Measurements from ENCODE around the gene TET3.

DNA sequence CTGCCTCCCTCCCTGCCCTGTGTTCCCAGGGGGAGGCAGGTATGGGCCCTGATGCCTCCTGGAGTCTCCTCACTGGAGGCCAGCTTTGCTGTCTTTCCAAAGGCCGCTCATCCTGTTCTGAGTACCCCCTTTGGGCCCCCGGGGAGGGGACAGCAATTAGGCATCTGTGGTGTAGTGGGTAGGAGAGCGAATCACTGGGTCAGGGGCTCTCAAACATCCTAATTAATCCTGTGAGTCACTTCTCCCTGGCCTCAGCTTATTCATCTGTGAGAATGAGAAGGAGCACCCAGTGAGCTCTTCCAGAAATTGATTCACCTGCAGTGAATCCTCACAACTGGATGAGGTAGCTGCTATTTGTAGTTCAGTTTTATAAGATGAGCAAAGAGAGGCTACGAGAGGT is 16.4 kb downstream of the TET3 start:
- TF ChIP-seq, protein P1, sequence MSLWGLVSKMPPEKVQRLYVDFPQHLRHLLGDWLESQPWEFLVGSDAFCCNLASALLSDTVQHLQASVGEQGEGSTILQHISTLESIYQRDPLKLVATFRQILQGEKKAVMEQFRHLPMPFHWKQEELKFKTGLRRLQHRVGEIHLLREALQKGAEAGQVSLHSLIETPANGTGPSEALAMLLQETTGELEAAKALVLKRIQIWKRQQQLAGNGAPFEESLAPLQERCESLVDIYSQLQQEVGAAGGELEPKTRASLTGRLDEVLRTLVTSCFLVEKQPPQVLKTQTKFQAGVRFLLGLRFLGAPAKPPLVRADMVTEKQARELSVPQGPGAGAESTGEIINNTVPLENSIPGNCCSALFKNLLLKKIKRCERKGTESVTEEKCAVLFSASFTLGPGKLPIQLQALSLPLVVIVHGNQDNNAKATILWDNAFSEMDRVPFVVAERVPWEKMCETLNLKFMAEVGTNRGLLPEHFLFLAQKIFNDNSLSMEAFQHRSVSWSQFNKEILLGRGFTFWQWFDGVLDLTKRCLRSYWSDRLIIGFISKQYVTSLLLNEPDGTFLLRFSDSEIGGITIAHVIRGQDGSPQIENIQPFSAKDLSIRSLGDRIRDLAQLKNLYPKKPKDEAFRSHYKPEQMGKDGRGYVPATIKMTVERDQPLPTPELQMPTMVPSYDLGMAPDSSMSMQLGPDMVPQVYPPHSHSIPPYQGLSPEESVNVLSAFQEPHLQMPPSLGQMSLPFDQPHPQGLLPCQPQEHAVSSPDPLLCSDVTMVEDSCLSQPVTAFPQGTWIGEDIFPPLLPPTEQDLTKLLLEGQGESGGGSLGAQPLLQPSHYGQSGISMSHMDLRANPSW (CRISPR knock-in tag; IDR thresholded peaks at IDR 0.05) = no peak
- no peak for TF ChIP-seq CC2D1A (IDR thresholded peaks at IDR 0.05)
- TF ChIP-seq RFX5 (IDR thresholded peaks at IDR 0.05; ENCODE audit: low read depth, low read length) = no peak
- TF ChIP-seq ZNF354B (CRISPR knock-in tag; IDR thresholded peaks at IDR 0.05) = no peak
- TF ChIP-seq JUNB (CRISPR knock-in tag; conservative IDR thresholded peaks at IDR 0.05) = no peak
- no peak for TF ChIP-seq SP2 (IDR thresholded peaks at IDR 0.05; ENCODE audit: extremely low read depth, low read depth, low read length, poor library complexity, severe bottlenecking)
- TF ChIP-seq TCF7 (IDR thresholded peaks at IDR 0.05; ENCODE audit: borderline replicate concordance) = no peak

All from K562 (cell line).